HL-60 (cell line): ENCODE results near the gene NUDT8.

ENCODE experiments used
- DNase-seq, 2 experiments: peaks; one replicate each; pipeline ENCODE4 v3.0.0-alpha.2; 2010 to 2020; ENCODE audit warnings: low read depth in 1 of 2, low spot score in 1 of 2
- H3K27ac ChIP-seq: fragments of 250-450 bp; sonication (Bioruptor Pico); replicated peaks from 2 replicates; pipeline ENCODE4 v1.5.1; 2020; ENCODE audit warnings: mild to moderate bottlenecking, moderate library complexity
- H3K27me3 ChIP-seq: fragments of 250-450 bp; sonication (Bioruptor Pico); 2 replicates; pipeline ENCODE4 v1.5.1; 2021; ENCODE audit warnings: mild to moderate bottlenecking, moderate library complexity; ENCODE audit not compliant: insufficient read depth, poor library complexity, severe bottlenecking
- H3K4me3 ChIP-seq: replicated peaks from 2 replicates; pipeline ENCODE4 v1.5.1; 2011; ENCODE audit warnings: mild to moderate bottlenecking, control low read depth, low read length; ENCODE audit not compliant: insufficient read depth
- GABPA ChIP-seq: IDR thresholded peaks from 2 replicates; pipeline ENCODE4 v1.6.1; 2012; ENCODE audit warnings: low read depth
- POLR2AphosphoS5 ChIP-seq: IDR thresholded peaks from 2 replicates; pipeline ENCODE4 v1.6.1; 2012; ENCODE audit warnings: low read depth
- SPI1 ChIP-seq: IDR thresholded peaks from 2 replicates; pipeline ENCODE4 v1.6.1; 2012; ENCODE audit warnings: low read depth, mild to moderate bottlenecking, borderline replicate concordance
- TF ChIP-seq, protein P1 (sequence below): IDR thresholded peaks from one replicate; pipeline ENCODE4 v1.5.1; 2011; ENCODE audit warnings: low read length, control low read depth, inconsistent platforms; ENCODE audit not compliant: insufficient read depth
- TF ChIP-seq, protein P2 (sequence below): IDR thresholded peaks from 2 replicates; pipeline ENCODE4 v1.6.1; 2012; ENCODE audit warnings: low read depth; ENCODE audit not compliant: insufficient replicate concordance

The NUDT8 gene

DNA sequence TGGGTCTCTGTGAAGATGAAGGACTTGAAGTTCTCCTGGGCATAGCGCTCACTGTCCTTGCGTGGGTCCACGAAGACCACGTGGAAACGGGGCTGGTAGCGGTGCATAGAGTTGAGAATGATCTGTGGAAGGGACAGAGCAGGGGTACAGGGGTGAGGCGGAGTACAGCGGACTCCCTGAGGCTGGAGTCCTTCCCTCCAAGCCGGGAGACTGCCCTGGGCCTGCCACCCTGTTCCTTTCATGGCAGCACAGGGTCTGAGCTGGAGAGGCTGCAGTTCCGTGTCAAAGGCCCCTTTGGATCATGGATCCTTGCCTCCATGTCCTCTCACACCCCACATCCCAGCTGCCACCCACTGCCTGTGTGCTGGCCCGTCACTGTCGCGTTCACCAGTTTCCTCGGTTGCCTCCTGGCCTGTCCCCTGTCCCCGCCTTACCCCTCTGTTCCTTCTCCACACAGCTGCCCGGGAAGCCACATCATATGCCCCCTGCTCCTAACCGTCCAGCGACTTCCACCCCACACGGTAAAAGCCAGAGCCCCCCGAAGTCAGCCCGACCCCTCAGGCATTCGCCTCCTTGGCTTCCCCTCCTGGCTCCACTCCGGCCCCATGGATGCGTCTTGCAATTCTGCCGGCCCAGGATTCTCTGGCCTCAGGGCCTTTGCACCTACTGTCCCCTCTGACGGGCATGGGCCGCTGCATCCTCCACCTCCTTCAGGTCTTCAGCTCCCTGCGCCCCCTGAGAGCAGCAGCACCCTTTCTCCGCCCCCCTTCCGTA, 3.4 kb upstream of the NUDT8 start:
- Histone ChIP-seq H3K4me3 (no peak overlapping the region), H3K27me3 (no peaks in the 10 kb centered on the region), H3K27ac (no peak overlapping the region)
- TF ChIP-seq POLR2AphosphoS5 (no peak), SPI1 (no peak), GABPA (no peak)
- TF ChIP-seq, protein P1, sequence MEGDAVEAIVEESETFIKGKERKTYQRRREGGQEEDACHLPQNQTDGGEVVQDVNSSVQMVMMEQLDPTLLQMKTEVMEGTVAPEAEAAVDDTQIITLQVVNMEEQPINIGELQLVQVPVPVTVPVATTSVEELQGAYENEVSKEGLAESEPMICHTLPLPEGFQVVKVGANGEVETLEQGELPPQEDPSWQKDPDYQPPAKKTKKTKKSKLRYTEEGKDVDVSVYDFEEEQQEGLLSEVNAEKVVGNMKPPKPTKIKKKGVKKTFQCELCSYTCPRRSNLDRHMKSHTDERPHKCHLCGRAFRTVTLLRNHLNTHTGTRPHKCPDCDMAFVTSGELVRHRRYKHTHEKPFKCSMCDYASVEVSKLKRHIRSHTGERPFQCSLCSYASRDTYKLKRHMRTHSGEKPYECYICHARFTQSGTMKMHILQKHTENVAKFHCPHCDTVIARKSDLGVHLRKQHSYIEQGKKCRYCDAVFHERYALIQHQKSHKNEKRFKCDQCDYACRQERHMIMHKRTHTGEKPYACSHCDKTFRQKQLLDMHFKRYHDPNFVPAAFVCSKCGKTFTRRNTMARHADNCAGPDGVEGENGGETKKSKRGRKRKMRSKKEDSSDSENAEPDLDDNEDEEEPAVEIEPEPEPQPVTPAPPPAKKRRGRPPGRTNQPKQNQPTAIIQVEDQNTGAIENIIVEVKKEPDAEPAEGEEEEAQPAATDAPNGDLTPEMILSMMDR: no peak
- TF ChIP-seq, protein P2, sequence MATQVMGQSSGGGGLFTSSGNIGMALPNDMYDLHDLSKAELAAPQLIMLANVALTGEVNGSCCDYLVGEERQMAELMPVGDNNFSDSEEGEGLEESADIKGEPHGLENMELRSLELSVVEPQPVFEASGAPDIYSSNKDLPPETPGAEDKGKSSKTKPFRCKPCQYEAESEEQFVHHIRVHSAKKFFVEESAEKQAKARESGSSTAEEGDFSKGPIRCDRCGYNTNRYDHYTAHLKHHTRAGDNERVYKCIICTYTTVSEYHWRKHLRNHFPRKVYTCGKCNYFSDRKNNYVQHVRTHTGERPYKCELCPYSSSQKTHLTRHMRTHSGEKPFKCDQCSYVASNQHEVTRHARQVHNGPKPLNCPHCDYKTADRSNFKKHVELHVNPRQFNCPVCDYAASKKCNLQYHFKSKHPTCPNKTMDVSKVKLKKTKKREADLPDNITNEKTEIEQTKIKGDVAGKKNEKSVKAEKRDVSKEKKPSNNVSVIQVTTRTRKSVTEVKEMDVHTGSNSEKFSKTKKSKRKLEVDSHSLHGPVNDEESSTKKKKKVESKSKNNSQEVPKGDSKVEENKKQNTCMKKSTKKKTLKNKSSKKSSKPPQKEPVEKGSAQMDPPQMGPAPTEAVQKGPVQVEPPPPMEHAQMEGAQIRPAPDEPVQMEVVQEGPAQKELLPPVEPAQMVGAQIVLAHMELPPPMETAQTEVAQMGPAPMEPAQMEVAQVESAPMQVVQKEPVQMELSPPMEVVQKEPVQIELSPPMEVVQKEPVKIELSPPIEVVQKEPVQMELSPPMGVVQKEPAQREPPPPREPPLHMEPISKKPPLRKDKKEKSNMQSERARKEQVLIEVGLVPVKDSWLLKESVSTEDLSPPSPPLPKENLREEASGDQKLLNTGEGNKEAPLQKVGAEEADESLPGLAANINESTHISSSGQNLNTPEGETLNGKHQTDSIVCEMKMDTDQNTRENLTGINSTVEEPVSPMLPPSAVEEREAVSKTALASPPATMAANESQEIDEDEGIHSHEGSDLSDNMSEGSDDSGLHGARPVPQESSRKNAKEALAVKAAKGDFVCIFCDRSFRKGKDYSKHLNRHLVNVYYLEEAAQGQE: no peak
- no peak for DNase-seq

DNA sequence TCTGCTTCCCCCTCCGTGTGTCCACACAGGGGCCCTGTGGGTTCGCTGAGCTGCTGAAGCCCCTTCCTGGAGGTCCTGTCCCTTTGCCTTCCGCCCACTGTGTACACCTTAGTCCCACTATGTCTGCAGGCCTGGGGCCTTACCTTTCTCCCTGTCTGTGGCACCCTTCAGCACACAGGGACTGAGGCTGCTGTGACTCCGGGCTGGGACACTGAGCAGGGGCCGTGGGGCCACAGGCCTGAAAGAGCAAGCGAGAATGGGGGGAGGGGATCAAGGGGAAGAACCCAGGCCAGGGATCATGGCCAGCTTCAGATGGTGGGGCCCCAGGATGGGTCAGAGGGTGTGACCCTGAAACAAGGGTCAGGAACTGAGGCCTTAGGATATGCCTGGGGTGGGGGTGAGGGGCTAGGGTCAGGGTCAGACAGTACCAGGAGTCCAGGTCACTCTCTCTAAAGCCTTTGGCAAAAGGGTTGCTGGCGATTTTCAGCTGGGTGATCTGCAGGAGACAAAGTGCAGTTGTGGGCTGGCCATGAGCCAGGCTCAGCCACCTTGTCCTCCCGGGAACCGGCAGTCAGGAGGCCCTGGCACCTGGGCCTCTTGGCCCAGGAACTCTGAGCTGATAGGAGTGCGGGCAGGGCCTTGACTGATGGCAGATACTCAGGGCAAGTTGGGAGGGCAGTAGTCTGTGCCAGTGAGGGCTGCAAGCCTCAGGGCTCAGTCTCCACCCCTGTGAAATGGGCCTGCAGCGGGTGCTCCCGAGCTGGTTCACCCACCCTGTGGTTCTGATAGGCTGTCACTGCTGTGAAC, 2.6 kb upstream of the NUDT8 start:
- no peak for TF ChIP-seq GABPA
- no peak for TF ChIP-seq POLR2AphosphoS5
- TF ChIP-seq SPI1: no peak
- TF ChIP-seq, protein P1: no peak
- TF ChIP-seq, protein P2: no peak
- Histone ChIP-seq H3K27me3 (no peaks in the 10 kb centered on the region), H3K27ac (no peak overlapping the region), H3K4me3 (no peak overlapping the region)
- no peak for DNase-seq

DNA sequence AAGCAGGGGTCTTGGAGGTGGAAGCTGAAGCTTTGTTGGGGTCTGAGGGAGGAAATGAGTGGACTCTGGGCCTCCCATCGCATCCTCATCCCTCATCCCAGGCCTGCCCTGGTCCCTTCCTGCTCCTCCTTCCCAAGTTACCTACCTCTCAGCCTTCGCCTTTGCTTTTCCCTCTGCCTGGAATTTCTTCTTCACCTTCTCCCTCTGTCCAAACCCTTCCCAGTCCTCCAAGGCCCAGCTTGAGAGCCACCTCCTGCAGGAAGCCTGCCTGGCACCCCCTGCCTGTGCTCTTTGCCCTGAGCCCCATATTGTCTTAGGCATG, 2.1 kb upstream of the NUDT8 start:
- DNase-seq: no peak
- Histone ChIP-seq H3K27ac (no peak overlapping the region), H3K4me3 (no peak overlapping the region), H3K27me3 (no peaks in the 10 kb centered on the region)
- TF ChIP-seq, protein P2: no peak
- no peak for TF ChIP-seq POLR2AphosphoS5
- no peak for TF ChIP-seq SPI1
- TF ChIP-seq, protein P1: no peak
- no peak for TF ChIP-seq GABPA
